ENCODE data around the gene MARCHF11.

- TF ChIP-seq, protein P1, sequence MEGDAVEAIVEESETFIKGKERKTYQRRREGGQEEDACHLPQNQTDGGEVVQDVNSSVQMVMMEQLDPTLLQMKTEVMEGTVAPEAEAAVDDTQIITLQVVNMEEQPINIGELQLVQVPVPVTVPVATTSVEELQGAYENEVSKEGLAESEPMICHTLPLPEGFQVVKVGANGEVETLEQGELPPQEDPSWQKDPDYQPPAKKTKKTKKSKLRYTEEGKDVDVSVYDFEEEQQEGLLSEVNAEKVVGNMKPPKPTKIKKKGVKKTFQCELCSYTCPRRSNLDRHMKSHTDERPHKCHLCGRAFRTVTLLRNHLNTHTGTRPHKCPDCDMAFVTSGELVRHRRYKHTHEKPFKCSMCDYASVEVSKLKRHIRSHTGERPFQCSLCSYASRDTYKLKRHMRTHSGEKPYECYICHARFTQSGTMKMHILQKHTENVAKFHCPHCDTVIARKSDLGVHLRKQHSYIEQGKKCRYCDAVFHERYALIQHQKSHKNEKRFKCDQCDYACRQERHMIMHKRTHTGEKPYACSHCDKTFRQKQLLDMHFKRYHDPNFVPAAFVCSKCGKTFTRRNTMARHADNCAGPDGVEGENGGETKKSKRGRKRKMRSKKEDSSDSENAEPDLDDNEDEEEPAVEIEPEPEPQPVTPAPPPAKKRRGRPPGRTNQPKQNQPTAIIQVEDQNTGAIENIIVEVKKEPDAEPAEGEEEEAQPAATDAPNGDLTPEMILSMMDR (conservative IDR thresholded peaks at IDR 0.05 in 1 of 2, IDR thresholded peaks at IDR 0.05 in 1 of 2; ENCODE audit: extremely low read depth in 1 of 2, insufficient read depth in 1 of 2, low read depth in 1 of 2, low read length in 2 of 2) = no peak
- TF ChIP-seq EZH2 (IDR thresholded peaks at IDR 0.05; ENCODE audit: borderline replicate concordance, low read length) = no peak
Measured at GRCh38 chr5:16108418-16108817, 71.2 kb downstream of the MARCHF11 start.
